Measurements from ENCODE around the gene HLA-DPA1. TPM values are rescaled to one million over a fixed set of nuclear protein-coding genes. Genes with fewer than 3 reads are reported as not detected.

HLA-DPA1 gene
- total RNA-seq = 1 to 10 TPM in 2 of 8 experiments, under 1 TPM in 6; 0.09 to 6.9 (median 0.40) TPM

GRCh38 chr6:33073431-33073871 lies at the start of gene HLA-DPA1:
TSS of gene HLA-DPA1 (minus strand) at chr6:33073649.
- ATAC-seq (replicated peaks in 6 of 8) = peak in 3 of 8 experiments; percentile 85 to 99 (median 96)
- Histone ChIP-seq H3K27ac (no peak within 1 kb of the TSS), H3K4me1 (replicated peaks in 1 of 2) (no peaks in the 10 kb centered on the region), H3K4me3 (no peak within 1 kb of the TSS)
- in situ Hi-C loops (cut with MboI; ENCODE audit: low pct_unique_long_range_greater_than_20kb in 2 of 9, low sequenced_read_pairs in 9 of 9, unreplicated experiment in 9 of 9) = no loop called here
- WGBS, 10 experiments = 0 to 100% (median 57%) methylated on average over 1 to 7 of the region's 8 CpGs; no CpG with 5 or more reads in 1 of the 10 experiments

GRCh38 chr6:33123181-33123580 lies 49.7 kb upstream of the HLA-DPA1 start:
- WGBS, 10 experiments = 14 to 100% (median 40%) methylated on average over 1 to 6 of the region's 6 CpGs; no CpG with 5 or more reads in 1 of the 10 experiments
- no peak overlapping the region for H3K27ac ChIP-seq
- ATAC-seq (replicated peaks in 6 of 8) = no peak
- peaks cover 0 to 7% of the 10 kb centered on the region in 2 donors for H3K4me1 ChIP-seq (replicated peaks in 1 of 2)
- in situ Hi-C loops (cut with MboI; ENCODE audit: low pct_unique_long_range_greater_than_20kb in 2 of 9, low sequenced_read_pairs in 9 of 9, unreplicated experiment in 9 of 9) = loop anchor here in 2 of 9 experiments (25.0 kb wide), 1 partner anchor 114 kb away; no protein-coding TSS in a partner anchor
- H3K4me3 ChIP-seq = no peak overlapping the region

- peaks cover 0 to 16% of the 10 kb centered on the region in 2 donors for H3K4me1 ChIP-seq (replicated peaks in 1 of 2)
- no peak overlapping the region for H3K4me3 ChIP-seq
- in situ Hi-C loops (cut with MboI; ENCODE audit: low pct_unique_long_range_greater_than_20kb in 2 of 9, low sequenced_read_pairs in 9 of 9, unreplicated experiment in 9 of 9) = loop anchor here in 2 of 9 experiments (25.0 kb wide), 1 partner anchor 117 kb away; no protein-coding TSS in a partner anchor
- H3K27ac ChIP-seq = no peak overlapping the region
- no peak for ATAC-seq (replicated peaks in 6 of 8)
- 0 to 63% (median 31%) methylated on average over 1 to 3 of the region's 3 CpGs; no CpG with 5 or more reads in 1 of the 10 experiments for WGBS, 10 experiments
Measured at GRCh38 chr6:33120001-33120400, 46.6 kb upstream of the HLA-DPA1 start.

- in situ Hi-C loops (cut with MboI; ENCODE audit: low pct_unique_long_range_greater_than_20kb in 2 of 9, low sequenced_read_pairs in 9 of 9, unreplicated experiment in 9 of 9) = loop anchor here in 2 of 9 experiments (25.0 kb wide), 1 partner anchor 119 kb away; no protein-coding TSS in a partner anchor
- H3K4me1 ChIP-seq (replicated peaks in 1 of 2) = peaks cover 0 to 11% of the 10 kb centered on the region in 2 donors
- H3K27ac ChIP-seq = no peak overlapping the region
- ATAC-seq (replicated peaks in 6 of 8) = peak in 1 of 8 experiments; percentile 30
- 0% methylated on average over 2 to 3 of the region's 3 CpGs for WGBS, 10 experiments
- no peak overlapping the region for H3K4me3 ChIP-seq
Measured at GRCh38 chr6:33118525-33119123, 45.2 kb upstream of the HLA-DPA1 start.

DNA sequence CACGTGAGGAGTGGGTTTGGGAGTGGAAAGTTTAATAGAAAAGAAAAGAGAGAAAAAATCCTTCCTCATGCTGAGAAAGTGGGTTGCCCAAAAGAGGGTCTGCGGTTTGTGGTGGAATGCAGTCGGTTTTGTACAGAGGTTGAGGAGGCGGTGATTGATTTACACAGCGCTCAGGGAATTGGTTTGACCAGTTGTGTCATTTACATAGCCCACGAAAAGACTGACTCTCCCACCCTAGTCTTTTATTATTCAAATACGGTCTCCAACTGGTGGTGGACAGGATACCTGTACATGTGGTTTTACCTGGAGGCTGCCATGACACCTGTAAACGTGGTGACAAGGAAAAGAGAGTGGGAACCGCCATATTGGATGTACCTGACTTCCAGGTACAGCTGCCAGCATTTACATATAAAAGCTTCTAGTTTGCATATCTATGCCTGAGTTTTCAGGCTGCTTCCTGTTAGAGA lies 44.4 kb upstream of the HLA-DPA1 start:
- in situ Hi-C loops (cut with MboI; ENCODE audit: low pct_unique_long_range_greater_than_20kb in 2 of 9, low sequenced_read_pairs in 9 of 9, unreplicated experiment in 9 of 9) = loop anchor here in 2 of 9 experiments (25.0 kb wide), 1 partner anchor 119 kb away; no protein-coding TSS in a partner anchor

GRCh38 chr6:33116841-33117711 lies 43.6 kb upstream of the HLA-DPA1 start:
- H3K4me3 ChIP-seq = peak overlapping the region in 2 of 5 donors; percentile 9 to 20
- ATAC-seq (replicated peaks in 6 of 8) = peak; percentile 30 to 58 (median 50)
- peaks cover 0 to 11% of the 10 kb centered on the region in 2 donors for H3K4me1 ChIP-seq (replicated peaks in 1 of 2)
- WGBS, 10 experiments = 0 to 29% (median 9%) methylated on average over 1 to 16 of the region's 32 CpGs
- no peak overlapping the region for H3K27ac ChIP-seq
- in situ Hi-C loops (cut with MboI; ENCODE audit: low pct_unique_long_range_greater_than_20kb in 2 of 9, low sequenced_read_pairs in 9 of 9, unreplicated experiment in 9 of 9) = loop anchor here in 2 of 9 experiments (25.0 kb wide), 1 partner anchor 120 kb away; no protein-coding TSS in a partner anchor

More for the DNA sequence above, 44.4 kb upstream of the HLA-DPA1 start:
- peaks cover 0 to 11% of the 10 kb centered on the region in 2 donors for H3K4me1 ChIP-seq (replicated peaks in 1 of 2)
- no peak for ATAC-seq (replicated peaks in 6 of 8)
- 3 to 50% (median 27%) methylated on average over 2 to 8 of the region's 9 CpGs; no CpG with 5 or more reads in 2 of the 10 experiments for WGBS, 10 experiments
- H3K27ac ChIP-seq = no peak overlapping the region
- H3K4me3 ChIP-seq = peak overlapping the region in 1 of 5 donors; percentile 20

- 0 to 25% (median 20%) methylated on average over 1 to 3 of the region's 6 CpGs; no CpG with 5 or more reads in 7 of the 10 experiments for WGBS, 10 experiments
- Histone ChIP-seq H3K4me1 (replicated peaks in 1 of 2) (peaks cover 0 to 11% of the 10 kb centered on the region in 2 donors), H3K4me3 (peak overlapping the region in 1 of 5 donors; percentile 20), H3K27ac (no peak overlapping the region)
- in situ Hi-C loops (cut with MboI; ENCODE audit: low pct_unique_long_range_greater_than_20kb in 2 of 9, low sequenced_read_pairs in 9 of 9, unreplicated experiment in 9 of 9) = loop anchor here in 2 of 9 experiments (25.0 kb wide), 1 partner anchor 121 kb away; no protein-coding TSS in a partner anchor
- peak in 6 of 8 experiments; percentile 8 to 39 (median 17) for ATAC-seq (replicated peaks in 6 of 8)
Measured at GRCh38 chr6:33116417-33116816, 43.0 kb upstream of the HLA-DPA1 start.

DNA sequence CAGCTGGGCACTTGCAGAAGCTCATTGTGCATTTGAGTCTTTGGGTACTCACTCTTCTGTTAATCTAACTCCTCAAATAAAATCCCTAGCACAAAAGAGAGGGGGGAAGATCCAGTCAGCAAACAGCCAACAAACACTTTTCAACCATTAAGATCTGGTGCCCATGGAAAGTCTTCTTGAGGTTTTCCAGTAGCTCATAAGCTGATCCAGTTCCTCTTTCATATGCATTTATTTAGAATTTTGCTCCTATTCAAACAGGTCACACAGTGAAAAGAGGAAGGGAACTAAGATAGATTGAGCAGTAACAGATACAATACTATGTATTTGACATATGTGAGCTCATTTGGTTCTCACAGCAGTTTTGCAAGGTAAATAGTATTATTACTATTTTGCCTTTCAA lies 41.0 kb upstream of the HLA-DPA1 start:
- in situ Hi-C loops (cut with MboI; ENCODE audit: low pct_unique_long_range_greater_than_20kb in 2 of 9, low sequenced_read_pairs in 9 of 9, unreplicated experiment in 9 of 9) = loop anchor here in 2 of 9 experiments (25.0 kb wide), 1 partner anchor 123 kb away; no protein-coding TSS in a partner anchor
- Histone ChIP-seq H3K4me1 (replicated peaks in 1 of 2) (peaks cover 0 to 11% of the 10 kb centered on the region in 2 donors), H3K27ac (no peak overlapping the region), H3K4me3 (no peak overlapping the region)
- ATAC-seq (replicated peaks in 6 of 8) = no peak

DNA sequence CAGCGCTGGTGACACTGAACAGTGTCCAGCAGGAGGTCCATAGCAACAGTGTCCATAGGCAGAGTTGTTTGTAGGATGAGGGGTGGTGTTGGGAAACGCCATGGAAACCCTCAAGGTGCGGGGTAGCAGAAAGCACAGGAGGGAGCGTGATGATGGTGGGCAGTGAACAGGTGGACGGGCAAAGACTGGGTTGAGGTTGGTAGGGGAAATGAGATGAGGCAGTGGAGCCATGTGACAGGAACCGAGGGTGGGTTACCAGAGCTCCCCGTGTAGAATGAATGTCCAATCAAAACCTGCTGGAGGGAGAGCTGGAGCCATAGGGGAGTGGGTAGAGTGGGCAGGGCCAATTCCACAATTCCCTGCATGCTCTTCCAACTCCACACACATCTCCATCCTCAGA lies 40.3 kb upstream of the HLA-DPA1 start:
- Histone ChIP-seq H3K4me3 (no peak overlapping the region), H3K4me1 (replicated peaks in 1 of 2) (peaks cover 0 to 11% of the 10 kb centered on the region in 2 donors), H3K27ac (no peak overlapping the region)
- in situ Hi-C loops (cut with MboI; ENCODE audit: low pct_unique_long_range_greater_than_20kb in 2 of 9, low sequenced_read_pairs in 9 of 9, unreplicated experiment in 9 of 9) = loop anchor here in 2 of 9 experiments (25.0 kb wide), 1 partner anchor 124 kb away; no protein-coding TSS in a partner anchor
- ATAC-seq (replicated peaks in 6 of 8) = no peak
- WGBS, 10 experiments = 0 to 82% (median 36%) methylated on average over 1 to 5 of the region's 7 CpGs; no CpG with 5 or more reads in 2 of the 10 experiments

DNA sequence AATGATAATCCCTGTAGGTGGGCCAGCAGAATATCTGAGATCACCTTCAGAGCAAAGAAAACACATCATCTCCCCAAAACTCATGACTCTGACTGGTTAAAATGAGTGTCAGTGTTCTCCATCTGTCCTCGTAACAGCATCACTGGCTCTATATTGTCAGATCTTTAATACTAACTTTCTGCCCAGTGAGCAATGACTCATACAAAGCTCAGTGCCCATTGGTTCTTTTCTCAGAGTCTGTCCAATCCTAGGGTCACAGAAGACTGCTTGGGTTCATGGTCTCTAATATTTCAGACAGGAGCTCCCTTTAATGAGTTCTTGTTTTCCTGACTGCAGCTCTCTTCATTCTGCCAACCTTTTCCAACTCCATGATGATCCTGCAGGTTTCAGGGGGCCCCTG lies 38.7 kb upstream of the HLA-DPA1 start:
- WGBS, 10 experiments = 0 to 100% (median 63%) methylated on average over 1 of the region's 1 CpG; no CpG with 5 or more reads in 3 of the 10 experiments
- peak; percentile 55 to 100 (median 90) for ATAC-seq (replicated peaks in 6 of 8)
- in situ Hi-C loops (cut with MboI; ENCODE audit: low pct_unique_long_range_greater_than_20kb in 2 of 9, low sequenced_read_pairs in 9 of 9, unreplicated experiment in 9 of 9) = loop anchor here in 2 of 9 experiments (25.0 kb wide), 1 partner anchor 125 kb away; no protein-coding TSS in a partner anchor

GRCh38 chr6:33108307-33108706 lies 34.9 kb upstream of the HLA-DPA1 start:
- Histone ChIP-seq H3K27ac (no peak overlapping the region), H3K4me1 (replicated peaks in 1 of 2) (no peaks in the 10 kb centered on the region), H3K4me3 (no peak overlapping the region)
- in situ Hi-C loops (cut with MboI; ENCODE audit: low pct_unique_long_range_greater_than_20kb in 2 of 9, low sequenced_read_pairs in 9 of 9, unreplicated experiment in 9 of 9) = loop anchor here in 2 of 9 experiments (25.0 kb wide), 1 partner anchor 129 kb away; no protein-coding TSS in a partner anchor
- 0 to 80% (median 33%) methylated on average over 1 to 2 of the region's 2 CpGs; no CpG with 5 or more reads in 1 of the 10 experiments for WGBS, 10 experiments
- no peak for ATAC-seq (replicated peaks in 6 of 8)

More for the DNA sequence above, 38.7 kb upstream of the HLA-DPA1 start:
- no peak overlapping the region for H3K27ac ChIP-seq
- peaks cover 0 to 5% of the 10 kb centered on the region in 2 donors for H3K4me1 ChIP-seq (replicated peaks in 1 of 2)
- no peak overlapping the region for H3K4me3 ChIP-seq

- H3K27ac ChIP-seq = no peak overlapping the region
- in situ Hi-C loops (cut with MboI; ENCODE audit: low pct_unique_long_range_greater_than_20kb in 2 of 9, low sequenced_read_pairs in 9 of 9, unreplicated experiment in 9 of 9) = loop anchor here in 2 of 9 experiments (25.0 kb wide), 1 partner anchor 130 kb away; no protein-coding TSS in a partner anchor
- 60 to 100% (median 64%) methylated on average over 1 to 2 of the region's 2 CpGs; no CpG with 5 or more reads in 6 of the 10 experiments for WGBS, 10 experiments
- no peak overlapping the region for H3K4me3 ChIP-seq
- ATAC-seq (replicated peaks in 6 of 8) = no peak
- H3K4me1 ChIP-seq (replicated peaks in 1 of 2) = no peaks in the 10 kb centered on the region
Measured at GRCh38 chr6:33107641-33108040, 34.2 kb upstream of the HLA-DPA1 start.

All from motor neuron (in vitro differentiated cells).